Kidney epithelial cell (primary cell): Measurements from ENCODE around the gene RETREG3. TPM values are rescaled to one million over a fixed set of nuclear protein-coding genes. Genes with fewer than 3 reads are reported as not detected.

Experiments
- DNase-seq: peaks from one replicate; pipeline ENCODE4 v3.0.0-alpha.2; 2010; ENCODE audit warnings: low read depth
- H3K27me3 ChIP-seq: 2 replicates; pipeline ENCODE4 v1.6.0; 2011; ENCODE audit warnings: low read length; ENCODE audit not compliant: control insufficient read depth, insufficient read depth
- H3K36me3 ChIP-seq: 2 replicates; pipeline ENCODE4 v1.5.1; 2011; ENCODE audit warnings: low read length; ENCODE audit not compliant: control insufficient read depth, insufficient read depth
- H3K4me3 ChIP-seq: 2 replicates; pipeline ENCODE4 v1.5.1; 2011; ENCODE audit warnings: low read depth, mild to moderate bottlenecking, control low read depth, low read length
- total RNA-seq: library from RNA; depleted of rRNA; stranded (reverse); fragments of >200 nt; gene quantifications from 2 replicates; pipeline ENCODE4 v1.2.3, GENCODE V29; 2015
- TF ChIP-seq, protein P1 (sequence below): IDR thresholded peaks from 2 replicates; pipeline ENCODE4 v1.5.1; 2011; ENCODE audit warnings: mild to moderate bottlenecking, moderate library complexity, low read length, control low read depth, inconsistent platforms; ENCODE audit not compliant: insufficient read depth, poor library complexity, severe bottlenecking

RETREG3 gene
- total RNA-seq, 1 donor from 2014 or later, result 68.2 TPM

DNA sequence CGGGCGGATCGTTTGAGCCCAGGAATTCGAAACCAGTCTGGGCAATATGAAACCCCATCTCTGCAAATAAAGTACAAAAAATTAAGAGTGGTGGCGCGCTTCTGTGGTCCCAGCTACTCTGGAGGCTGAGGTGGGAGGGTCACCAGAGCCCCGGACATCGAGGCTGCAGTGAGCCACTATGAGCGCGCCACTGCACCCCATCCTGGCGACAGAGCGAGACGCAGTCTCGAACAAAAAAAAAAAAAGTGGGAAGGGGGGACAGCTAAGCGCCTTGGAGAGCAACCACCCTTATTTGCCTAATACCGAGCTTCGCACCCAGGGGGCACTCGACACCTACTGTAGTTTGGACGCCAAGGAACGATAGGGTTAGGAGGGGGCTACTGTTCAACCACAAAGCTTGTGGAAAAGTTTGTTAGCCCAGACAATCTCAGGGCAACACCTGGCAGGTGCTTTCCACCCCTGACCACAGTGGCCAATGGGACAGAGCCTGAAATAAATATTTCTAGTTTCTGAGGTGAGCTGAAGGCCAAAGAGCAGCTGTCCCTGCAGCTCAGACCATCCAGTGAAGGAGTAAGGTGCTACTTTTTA, 30.8 kb downstream of the RETREG3 start:
- DNase-seq, result no peak
- Histone ChIP-seq H3K36me3 (peaks cover 2% of the 10 kb centered on the region), H3K4me3 (peak overlapping the region; percentile 78), H3K27me3 (no peaks in the 10 kb centered on the region)
- TF ChIP-seq, protein P1, sequence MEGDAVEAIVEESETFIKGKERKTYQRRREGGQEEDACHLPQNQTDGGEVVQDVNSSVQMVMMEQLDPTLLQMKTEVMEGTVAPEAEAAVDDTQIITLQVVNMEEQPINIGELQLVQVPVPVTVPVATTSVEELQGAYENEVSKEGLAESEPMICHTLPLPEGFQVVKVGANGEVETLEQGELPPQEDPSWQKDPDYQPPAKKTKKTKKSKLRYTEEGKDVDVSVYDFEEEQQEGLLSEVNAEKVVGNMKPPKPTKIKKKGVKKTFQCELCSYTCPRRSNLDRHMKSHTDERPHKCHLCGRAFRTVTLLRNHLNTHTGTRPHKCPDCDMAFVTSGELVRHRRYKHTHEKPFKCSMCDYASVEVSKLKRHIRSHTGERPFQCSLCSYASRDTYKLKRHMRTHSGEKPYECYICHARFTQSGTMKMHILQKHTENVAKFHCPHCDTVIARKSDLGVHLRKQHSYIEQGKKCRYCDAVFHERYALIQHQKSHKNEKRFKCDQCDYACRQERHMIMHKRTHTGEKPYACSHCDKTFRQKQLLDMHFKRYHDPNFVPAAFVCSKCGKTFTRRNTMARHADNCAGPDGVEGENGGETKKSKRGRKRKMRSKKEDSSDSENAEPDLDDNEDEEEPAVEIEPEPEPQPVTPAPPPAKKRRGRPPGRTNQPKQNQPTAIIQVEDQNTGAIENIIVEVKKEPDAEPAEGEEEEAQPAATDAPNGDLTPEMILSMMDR, result peak; percentile 86

GRCh38 chr17:42577532-42578281, 31.5 kb downstream of the RETREG3 start, which contains the start of gene PSMC3IP:
TSS of gene PSMC3IP (minus strand) at chr17:42577729. CDS start at chr17:42577686, 43 bp downstream.
- Histone ChIP-seq H3K4me3 (peak within 1 kb of the TSS; percentile 78), H3K27me3 (no peaks in the 10 kb centered on the region), H3K36me3 (peaks cover 2% of the 10 kb centered on the region)
- TF ChIP-seq, protein P1, result peak; percentile 46
- peak; percentile 80 for DNase-seq

- Histone ChIP-seq H3K36me3 (no peaks in the 10 kb centered on the region), H3K27me3 (no peaks in the 10 kb centered on the region), H3K4me3 (peak overlapping the region; percentile 78)
- TF ChIP-seq, protein P1, result no peak
- DNase-seq, result no peak
Measured at GRCh38 chr17:42577140-42577531, 32.0 kb downstream of the RETREG3 start.

DNA sequence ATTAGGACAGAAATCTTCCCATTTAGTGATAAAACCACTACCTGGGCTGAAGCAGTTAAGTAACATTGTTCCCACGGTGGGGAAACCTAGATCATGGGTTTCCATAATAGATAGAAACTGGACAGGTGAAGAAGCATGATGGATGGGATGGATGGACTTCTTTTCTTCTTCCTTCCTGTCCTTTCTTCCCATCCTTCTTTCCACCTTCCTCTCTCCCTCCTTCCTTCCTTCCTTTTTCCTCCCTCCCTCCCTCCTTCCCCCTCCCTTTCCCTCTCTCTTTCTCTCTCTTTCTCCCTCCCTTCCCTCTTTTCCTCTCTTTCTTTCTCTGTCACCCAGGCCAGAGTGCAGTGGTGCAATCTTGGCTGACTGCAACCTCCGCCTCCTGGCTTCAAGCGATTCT, 34.7 kb downstream of the RETREG3 start:
- TF ChIP-seq, protein P1, result no peak
- H3K27me3 ChIP-seq, result no peaks in the 10 kb centered on the region
- peaks cover 1% of the 10 kb centered on the region for H3K36me3 ChIP-seq
- DNase-seq, result no peak
- H3K4me3 ChIP-seq, result no peak overlapping the region

GRCh38 chr17:42573095-42573494, 36.1 kb downstream of the RETREG3 start:
- TF ChIP-seq, protein P1, result no peak
- H3K27me3 ChIP-seq, result no peaks in the 10 kb centered on the region
- H3K36me3 ChIP-seq, result peaks cover 1% of the 10 kb centered on the region
- DNase-seq, result no peak
- no peak overlapping the region for H3K4me3 ChIP-seq
